RPMI7951 (cell line): Measurements from ENCODE around the gene STXBP6. TPM values are rescaled to one million over a fixed set of nuclear protein-coding genes. Genes with fewer than 3 reads are reported as not detected.
"Not testable (repeated sequence)": the region's sequence is repeated elsewhere in the genome, so short reads cannot be mapped to it uniquely, and the experiment has no call there.

ENCODE experiments used
- DNase-seq: peaks from one replicate; pipeline ENCODE4 v3.0.0-alpha.2; 2012; ENCODE audit warnings: low read depth
- total RNA-seq: library from RNA; depleted of rRNA; stranded (reverse); fragments of >200 nt; shearing (Covaris generic); gene quantifications from 2 replicates; pipeline ENCODE4 v1.2.3, GENCODE V29; 2014

The STXBP6 gene
- total RNA-seq, 1 experiment from 2014 or later = 18.7 TPM

DNA sequence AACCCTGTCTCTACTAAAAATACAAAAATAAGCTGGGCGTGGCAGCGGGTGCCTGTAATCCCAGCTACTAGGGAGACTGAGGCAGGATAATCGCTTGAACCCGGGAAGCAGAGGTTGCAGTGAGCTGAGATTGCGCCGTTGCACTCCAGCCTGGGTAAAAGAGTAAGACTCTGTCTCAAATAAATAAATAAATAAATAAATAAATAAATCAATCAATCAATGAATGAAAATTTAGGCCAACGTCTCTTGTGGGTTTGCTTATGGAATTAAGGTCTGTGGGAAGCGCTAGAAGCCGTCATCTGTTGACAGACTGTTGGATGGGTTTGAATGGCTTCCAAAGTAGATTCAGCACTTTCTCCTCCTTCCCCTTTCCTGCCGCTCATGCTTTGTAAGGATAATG is 246.5 kb downstream of the STXBP6 start:
- not testable (repeated sequence) for DNase-seq

DNA sequence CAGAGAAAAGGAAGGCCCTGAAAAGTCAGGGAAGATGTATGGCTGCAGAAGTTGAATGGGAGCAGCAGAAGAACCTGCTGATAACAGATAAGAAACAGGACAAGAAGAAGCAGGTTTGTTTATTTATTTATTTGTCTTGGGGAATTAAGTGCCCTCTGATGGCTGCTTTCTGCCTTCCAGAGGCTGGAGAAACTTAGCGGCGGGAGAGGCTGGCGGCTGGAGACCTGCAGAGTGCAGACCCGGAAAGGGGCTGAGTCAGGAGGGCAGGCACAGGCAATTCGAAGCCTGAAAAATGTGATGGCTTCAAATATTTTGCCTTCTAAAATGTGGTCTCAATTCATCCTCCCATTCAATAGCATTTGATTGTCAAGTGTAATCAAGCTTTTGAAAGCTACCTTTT is 247.7 kb downstream of the STXBP6 start:
- DNase-seq = no peak

DNA sequence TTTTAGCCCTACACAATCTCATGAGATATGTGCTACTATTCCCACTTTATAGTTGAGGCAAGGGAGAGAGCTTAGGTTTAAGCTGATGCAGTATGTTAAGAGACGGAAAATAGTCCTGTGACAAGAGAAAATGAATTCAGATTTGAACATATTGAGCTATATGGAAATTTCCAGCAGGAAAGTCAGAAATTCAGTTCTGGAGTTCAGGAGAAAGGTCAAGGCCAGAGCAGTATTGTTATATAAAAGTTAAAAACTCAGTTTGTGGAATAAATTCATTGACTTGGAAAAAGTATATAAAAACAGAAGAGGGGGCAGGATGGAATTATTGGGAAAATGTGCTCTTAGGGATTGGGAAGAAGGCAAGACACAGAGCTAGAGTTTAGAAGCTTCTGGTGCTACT is 248.9 kb downstream of the STXBP6 start:
- DNase-seq = no peak

DNA sequence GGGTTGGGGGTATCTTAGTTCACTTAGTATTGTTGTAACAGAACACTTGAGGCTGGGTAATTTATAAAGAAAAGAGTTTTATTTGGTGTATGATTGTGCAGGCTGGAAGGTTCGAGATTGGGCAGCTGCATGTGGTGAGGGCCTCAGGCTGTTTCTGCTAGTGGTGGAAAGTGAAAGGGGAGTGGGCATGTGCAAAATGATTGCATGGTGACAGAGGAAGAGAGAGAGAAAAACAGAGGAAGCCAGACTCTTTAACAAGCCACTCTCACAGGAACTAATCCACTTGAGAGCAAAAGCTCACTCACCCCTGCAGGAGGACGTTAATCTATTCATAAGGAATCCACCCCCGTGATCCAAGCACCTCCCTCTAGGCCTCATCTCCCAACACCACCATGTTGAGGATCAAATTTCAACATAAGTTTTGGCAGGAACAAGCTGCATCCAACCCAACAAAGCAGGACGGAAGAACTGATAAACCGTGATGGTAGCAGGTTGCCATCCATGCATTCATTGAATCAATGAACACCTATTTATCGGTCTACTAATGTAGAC is 251.0 kb downstream of the STXBP6 start:
- DNase-seq = no peak

DNA sequence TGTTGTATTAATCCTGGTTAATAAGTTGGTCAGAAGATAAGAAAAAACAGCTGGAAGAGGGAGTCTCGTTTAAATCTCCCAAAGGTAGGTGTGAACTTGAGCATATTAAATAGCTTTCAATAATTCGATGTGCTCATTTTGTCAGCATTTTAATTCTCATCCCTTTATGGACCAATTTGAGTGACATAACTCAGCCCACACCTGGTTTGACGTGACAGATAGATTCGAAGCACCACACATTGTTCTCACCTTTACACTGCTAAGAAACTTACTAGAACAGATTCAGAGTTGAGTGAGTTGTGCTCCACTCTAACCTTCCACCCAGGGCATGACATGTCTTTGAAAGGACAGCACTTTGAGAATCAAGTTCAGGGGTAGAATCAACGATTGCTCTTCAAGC is 254.5 kb downstream of the STXBP6 start:
- no peak for DNase-seq

DNA sequence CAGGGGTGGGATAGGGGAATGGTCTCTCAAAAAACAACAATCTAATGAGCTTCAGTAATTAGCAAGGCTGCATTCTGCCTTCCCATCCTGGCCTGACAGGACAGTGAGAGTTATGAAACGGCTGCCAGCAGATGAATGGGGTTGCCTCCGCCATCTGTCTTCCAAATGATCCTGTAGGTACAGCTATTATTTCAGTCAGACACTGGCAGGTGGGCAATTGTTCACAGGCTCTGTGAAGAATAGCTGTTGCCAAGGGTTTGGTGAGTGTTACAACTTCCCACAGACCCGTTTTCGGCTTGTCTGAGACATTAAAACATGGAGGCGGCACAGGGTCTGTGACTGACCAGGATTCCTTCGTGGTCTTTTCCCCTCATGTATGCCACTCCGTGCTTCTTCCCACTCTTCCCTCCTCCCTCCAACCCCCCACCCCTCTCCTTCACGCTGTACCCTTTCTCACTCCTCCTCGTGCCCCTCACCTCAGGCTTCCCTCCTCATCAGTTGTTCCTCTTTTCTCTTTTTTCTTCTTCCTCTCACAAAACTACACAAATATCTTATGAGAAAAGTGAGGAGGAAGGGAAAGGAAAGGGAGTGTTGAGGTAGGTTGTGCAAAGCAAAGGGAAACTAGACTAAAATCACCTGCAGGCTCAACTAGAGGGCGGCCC is 255.2 kb downstream of the STXBP6 start:
- no peak for DNase-seq

DNA sequence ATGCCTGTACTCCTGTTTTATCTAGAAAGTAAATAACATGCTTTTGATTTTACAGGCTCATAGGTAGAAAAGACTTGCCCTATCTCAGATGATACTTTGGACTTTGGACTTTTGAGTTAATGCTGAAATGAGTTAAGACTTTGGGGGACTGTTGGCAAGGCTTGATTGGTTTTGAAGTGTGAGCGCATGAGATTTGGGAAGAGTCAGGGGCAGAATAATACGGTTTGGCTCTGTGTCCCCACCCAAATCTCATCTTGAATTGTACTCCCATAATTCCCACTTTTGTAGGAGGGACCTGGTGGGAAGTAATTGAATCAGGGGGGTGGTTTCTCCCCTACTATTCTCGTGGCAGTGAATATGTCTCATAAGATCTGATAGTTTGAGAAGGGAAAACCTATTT is 259.8 kb downstream of the STXBP6 start:
- DNase-seq = no peak

DNA sequence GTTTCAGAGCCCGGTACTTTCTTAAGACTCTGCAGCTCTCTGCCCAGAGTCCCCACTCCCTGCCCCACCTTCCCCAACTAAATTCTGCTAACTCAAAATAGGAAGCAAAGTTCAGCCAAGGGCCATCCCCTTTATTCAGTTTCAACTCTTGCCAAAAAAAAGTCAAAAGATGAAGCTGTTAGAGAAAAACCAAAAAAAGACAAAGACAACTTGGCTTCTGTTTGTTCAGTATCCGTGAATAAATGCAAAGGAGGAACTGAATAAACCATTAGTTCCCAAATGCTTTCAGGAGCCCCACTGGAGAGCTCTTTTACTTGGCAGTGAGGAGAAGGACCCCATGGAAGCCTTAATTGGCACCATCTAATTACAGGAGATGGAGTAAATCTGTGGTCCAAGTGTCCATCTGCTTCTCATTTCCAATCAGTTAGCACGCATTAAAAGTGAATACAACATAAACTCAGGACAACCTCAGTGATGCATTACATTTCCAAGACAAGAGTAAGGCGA is 260.5 kb downstream of the STXBP6 start:
- DNase-seq = no peak

DNA sequence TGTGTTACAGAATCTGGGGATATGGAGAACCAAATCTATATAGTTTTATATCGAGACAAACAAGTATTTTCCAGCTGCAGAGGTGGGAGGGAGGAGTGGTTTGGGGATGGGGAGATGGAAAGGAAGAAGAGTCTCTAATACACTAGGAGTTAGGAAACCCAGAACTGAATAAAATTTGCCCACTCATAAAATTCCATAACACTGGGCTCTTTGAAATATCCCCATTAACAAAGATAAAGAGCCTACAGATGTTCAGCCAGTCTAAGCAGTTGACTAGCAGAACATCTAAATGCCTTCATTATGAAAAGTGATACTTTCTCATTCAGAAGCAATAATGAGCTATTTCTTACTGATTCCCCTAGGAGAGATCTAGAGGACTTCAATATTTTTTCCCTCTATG is 264.2 kb downstream of the STXBP6 start:
- peak; percentile 11 for DNase-seq

DNA sequence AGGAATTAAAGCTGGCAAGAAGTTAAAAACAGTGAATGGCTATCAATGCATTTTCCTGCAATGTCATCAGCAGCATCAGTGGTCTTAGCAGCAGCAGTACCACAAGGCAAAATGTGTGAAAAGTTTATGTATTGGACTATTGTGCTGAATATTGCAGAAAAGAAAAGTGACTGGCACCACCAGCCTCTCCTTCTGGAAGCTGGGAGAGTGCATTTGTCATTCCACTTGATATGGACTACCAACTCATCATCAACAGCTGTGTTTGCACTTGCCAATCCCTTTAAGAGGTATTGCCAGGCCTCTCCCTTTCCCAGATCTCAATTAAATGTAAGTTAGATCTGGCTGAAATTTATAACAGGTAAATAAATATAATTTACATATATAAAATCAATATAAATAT is 265.0 kb downstream of the STXBP6 start:
- no peak for DNase-seq

DNA sequence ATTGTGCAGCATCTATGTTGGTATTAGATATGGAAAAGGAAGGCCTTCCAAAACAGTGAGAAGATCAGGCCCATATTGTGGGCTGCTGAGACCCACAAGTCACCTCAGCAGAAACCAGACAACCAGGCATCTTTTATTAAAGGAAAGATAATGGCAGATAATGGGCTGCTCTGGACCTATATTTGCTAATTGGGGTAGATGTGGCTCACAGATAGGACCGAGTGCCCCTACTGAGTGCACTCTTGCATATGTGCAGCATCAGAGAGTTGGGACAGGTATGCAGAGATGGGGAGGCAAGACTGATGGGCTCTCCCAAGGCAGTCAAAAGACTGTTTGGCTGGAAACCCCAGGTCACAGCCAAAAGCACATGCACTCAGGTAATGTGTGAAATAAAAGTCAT is 266.2 kb downstream of the STXBP6 start:
- DNase-seq = no peak

DNA sequence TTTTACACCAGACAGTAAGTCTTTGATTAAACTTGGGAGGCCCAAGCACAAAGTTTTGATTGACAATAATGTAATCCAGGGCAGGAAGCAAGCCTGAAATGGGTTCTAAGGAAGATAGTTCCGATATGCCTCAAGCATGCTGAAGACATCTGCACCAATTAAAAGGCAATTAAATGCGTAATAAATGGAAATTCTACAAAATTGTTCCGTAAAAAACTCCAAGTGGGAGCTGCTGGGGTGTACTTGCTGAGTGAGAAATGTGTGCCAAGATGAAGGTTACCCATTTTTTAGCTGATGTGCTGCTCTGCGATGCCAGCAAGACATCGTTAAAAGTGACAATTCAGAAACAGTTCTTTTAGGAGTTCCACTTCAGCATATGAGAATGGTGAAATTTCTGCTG is 269.7 kb downstream of the STXBP6 start:
- DNase-seq = peak; percentile 8

DNA sequence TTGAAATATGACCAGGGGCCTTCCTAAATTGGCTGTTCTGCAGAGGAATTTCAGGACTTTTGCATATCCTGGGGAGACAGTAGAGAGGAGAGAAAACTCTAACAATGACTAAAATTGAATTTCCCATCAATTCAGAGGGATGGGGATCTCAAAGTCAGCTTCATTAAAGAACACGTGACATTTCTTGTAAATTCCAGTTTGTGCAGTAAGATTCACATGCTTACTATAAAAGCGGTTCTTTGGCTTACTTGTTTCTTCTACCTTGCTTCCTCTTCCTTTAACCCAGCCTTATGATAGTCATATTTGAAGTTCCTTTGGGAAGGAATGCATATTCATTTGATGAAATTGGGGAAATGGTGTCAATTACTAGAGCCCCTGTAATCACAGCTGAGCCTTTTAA is 272.3 kb downstream of the STXBP6 start:
- no peak for DNase-seq

DNA sequence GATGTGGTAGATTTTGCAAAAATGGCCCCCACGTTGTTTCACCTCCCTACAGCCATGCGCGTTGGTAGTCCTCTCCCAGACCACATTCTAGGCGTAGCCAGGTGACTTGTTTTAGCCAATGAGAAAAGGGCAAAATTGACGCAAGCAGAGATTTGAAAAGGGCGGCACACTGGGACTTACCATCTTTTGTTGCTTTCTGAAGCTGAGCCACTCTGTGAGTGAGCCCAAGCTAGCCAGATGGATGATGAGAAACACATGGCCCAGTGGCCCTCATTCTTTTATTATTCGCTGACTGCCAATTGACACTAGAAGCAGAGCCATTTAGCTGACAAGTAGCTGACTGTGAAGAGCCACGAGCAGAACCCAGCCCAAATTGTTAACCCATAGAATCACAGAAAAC is 274.0 kb downstream of the STXBP6 start:
- no peak for DNase-seq

DNA sequence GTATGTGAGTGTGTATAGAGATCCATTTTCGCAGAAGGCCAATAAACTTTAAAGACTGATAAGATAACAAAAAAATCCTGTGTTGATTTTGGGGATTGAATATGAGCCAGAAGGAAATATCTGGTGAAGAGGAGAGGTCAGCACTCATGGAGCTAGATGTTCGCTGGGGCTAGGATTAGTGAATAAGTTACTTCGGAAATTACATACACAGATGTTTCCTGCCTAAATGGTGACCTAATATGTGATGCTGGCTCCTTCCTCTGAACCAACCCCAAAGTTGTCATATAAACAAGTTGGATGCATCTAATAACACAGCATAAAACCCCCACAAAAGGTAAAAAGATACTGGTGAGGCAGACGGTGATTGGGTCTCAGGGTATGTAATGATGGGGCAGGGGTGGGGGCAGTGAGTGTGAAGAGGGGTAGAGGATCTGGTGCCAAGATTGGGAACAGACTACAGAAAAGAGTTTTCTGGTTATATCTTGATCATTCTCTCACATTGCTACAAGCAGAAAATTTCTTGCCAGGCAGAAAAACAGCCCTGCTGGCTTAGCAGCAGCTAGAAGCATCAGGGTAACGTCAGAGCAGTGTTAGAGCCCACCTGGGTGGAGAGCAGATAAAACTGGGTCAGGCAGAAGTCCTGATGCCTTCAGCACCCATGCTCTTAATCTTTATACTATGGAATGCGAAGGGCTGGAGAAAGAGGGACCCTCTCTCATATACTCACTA is 275.6 kb downstream of the STXBP6 start:
- DNase-seq = no peak

DNA sequence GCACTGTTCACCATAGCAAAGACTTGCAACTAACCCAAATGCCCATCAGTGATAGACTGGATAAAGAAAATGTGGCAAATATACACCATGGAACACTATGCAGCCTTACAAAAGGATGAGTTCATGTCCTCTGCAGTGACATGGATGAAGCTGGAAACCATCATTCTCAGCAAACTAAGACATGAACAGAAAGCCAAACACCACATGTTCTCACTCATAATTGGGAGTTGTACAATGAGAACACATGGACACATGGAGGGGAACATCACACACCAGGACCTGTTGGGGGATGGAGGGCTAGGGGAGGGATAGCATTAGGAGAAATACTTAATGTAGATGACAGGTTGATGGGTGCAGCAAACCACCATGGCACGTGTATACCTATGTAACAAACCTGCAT is 276.4 kb downstream of the STXBP6 start:
- not testable (repeated sequence) for DNase-seq

DNA sequence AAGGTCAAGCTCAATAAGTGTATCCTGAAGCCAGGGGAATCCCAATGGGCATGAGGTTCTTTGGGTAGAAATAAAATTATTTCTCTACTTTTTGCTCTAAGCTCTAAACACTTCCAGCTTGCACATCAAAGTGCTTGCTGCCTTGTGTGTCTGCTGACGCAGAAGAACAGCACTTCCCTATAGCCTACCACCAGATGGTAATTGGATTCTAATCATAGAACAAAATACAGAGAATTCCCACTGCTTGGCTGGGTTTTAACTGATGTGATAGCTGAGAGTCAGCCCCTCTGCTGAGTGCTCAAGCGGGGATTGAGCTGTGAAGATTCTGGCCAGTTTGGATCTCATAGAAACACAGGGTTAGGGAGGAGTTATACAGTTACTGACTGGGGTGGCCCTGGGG is 283.5 kb downstream of the STXBP6 start:
- DNase-seq = no peak

DNA sequence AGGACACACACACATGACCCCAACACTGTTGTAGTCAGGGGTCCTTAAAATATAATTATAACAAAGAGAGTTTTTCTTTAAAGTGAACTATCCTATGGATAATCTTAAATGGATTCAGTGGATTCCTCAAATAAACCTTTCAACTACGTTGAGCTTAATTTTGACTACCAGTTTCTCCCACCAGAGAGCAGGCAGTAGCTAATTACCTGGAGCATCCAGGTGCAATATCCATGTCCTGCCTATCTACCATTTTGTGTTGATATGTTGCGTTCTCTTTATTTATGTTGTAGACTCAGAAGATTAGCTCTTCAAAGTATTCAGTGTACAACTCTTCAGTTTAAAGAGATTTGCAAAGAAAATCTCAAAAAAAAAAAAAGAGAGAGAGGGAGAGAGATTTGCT is 288.8 kb downstream of the STXBP6 start:
- DNase-seq = no peak
